Smooth muscle cell (in vitro differentiated cells): ENCODE data around the gene LUC7L2. TPM values are rescaled to one million over a fixed set of nuclear protein-coding genes. Genes with fewer than 3 reads are reported as not detected.
"Not testable (repeated sequence)": the region's sequence is repeated elsewhere in the genome, so short reads cannot be mapped to it uniquely, and the experiment has no call there.

Source experiments
- DNase-seq: peaks from one replicate; lab custom pipeline; 2025; ENCODE audit not compliant: unreplicated experiment; lab: John Stamatoyannopoulos, UW
- H2AFZ ChIP-seq: fragments of 200-600 bp; sonication (generic); 2 replicates; pipeline ENCODE4 v1.6.0; 2016; ENCODE audit warnings: antibody characterized with exemption, low read depth, mild to moderate bottlenecking
- H3F3A ChIP-seq: fragments of 200-600 bp; sonication (generic); 2 replicates; pipeline ENCODE4 v1.6.0; 2017; ENCODE audit warnings: antibody characterized with exemption, low read depth
- H3K27ac ChIP-seq: fragments of 200-600 bp; sonication (generic); 2 replicates; pipeline ENCODE4 v1.5.1; 2016; ENCODE audit warnings: low read depth, mild to moderate bottlenecking
- H3K27me3 ChIP-seq: fragments of 200-600 bp; sonication (generic); 2 replicates; pipeline ENCODE4 v1.6.1; 2016; ENCODE audit warnings: low read depth, mild to moderate bottlenecking
- H3K36me3 ChIP-seq: fragments of 200-600 bp; sonication (generic); 2 replicates; pipeline ENCODE4 v1.5.1; 2016; ENCODE audit warnings: low read depth
- H3K4me1 ChIP-seq: fragments of 200-600 bp; sonication (generic); 2 replicates; pipeline ENCODE4 v1.5.1; 2016; ENCODE audit warnings: low read depth
- H3K4me2 ChIP-seq: fragments of 200-600 bp; sonication (generic); 2 replicates; pipeline ENCODE4 v1.6.0; 2016; ENCODE audit warnings: mild to moderate bottlenecking
- H3K4me3 ChIP-seq: fragments of 200-600 bp; sonication (generic); 2 replicates; pipeline ENCODE4 v1.5.1; 2016; ENCODE audit warnings: mild to moderate bottlenecking
- H3K79me2 ChIP-seq: fragments of 200-600 bp; sonication (generic); 2 replicates; pipeline ENCODE4 v1.6.0; 2016; ENCODE audit warnings: low read depth, mild to moderate bottlenecking
- H3K9ac ChIP-seq: fragments of 200-600 bp; sonication (generic); 2 replicates; pipeline ENCODE4 v1.6.0; 2016; ENCODE audit warnings: low read depth
- H3K9me3 ChIP-seq: fragments of 200-600 bp; sonication (generic); replicated peaks from 2 replicates; pipeline ENCODE4 v1.5.1; 2016; ENCODE audit warnings: low read depth
- H4K20me1 ChIP-seq: fragments of 200-600 bp; sonication (generic); 2 replicates; pipeline ENCODE4 v1.6.0; 2016; ENCODE audit warnings: low read depth
- CTCF ChIP-seq: fragments of 200-600 bp; sonication (generic); IDR thresholded peaks from 2 replicates; pipeline ENCODE4 v1.5.1; 2017; ENCODE audit warnings: borderline replicate concordance, mild to moderate bottlenecking, antibody characterized with exemption; ENCODE audit not compliant: insufficient read depth, poor library complexity, severe bottlenecking
- WGBS: methylation state at CpG from one replicate; pipeline ENCODE4 v1.1.7; 2016; ENCODE audit warnings: low lambda C conversion rate; 5-methylcytosine and 5-hydroxymethylcytosine counted together
- polyA plus RNA-seq: library from polyadenylated mRNA; unstranded; fragments of >200 nt; fragmentation: Nextera tagmentation; extraction: Ambion mirVana; gene quantifications from 2 replicates; pipeline ENCODE4 v1.2.1, GENCODE V29; 2016
- total RNA-seq: library from RNA; depleted of rRNA; stranded (reverse); fragments of >200 nt; gene quantifications from 2 replicates; pipeline ENCODE4 v1.2.3, GENCODE V29; 2014

Gene LUC7L2
- total RNA-seq (70.5 and 73.3 TPM in 2 replicates), polyA plus RNA-seq (60.0 and 75.6 TPM in 2 replicates)

GRCh38 chr7:139359366-139360209 is at the start of gene LUC7L2:
Gene LUC7L2 (plus strand): TSS chr7:139359894. CDS start chr7:139360262, 368 bp downstream.
- no peak for TF ChIP-seq CTCF
- Histone ChIP-seq H3K9me3 (no peaks in the 10 kb centered on the region), H3K4me3 (peak within 1 kb of the TSS; percentile 79), H3K4me2 (peak within 1 kb of the TSS; percentile 91), H4K20me1 (peaks cover 41% of the 10 kb centered on the region), H3K27ac (peak within 1 kb of the TSS; percentile 97), H3K27me3 (no peaks in the 10 kb centered on the region), H3K36me3 (no peaks in the 10 kb centered on the region), H2AFZ (peak within 1 kb of the TSS; percentile 93), H3K79me2 (peaks cover 53% of the 10 kb centered on the region), H3F3A (peaks cover 11% of the 10 kb centered on the region), H3K9ac (peak within 1 kb of the TSS; percentile 94), H3K4me1 (peaks cover 28% of the 10 kb centered on the region)
- under 1% methylated on average over 93 of the region's 98 CpGs for WGBS
- DNase-seq, result peak; percentile 98

GRCh38 chr7:139317939-139318505 is 41.7 kb upstream of the LUC7L2 start:
- Histone ChIP-seq H3K27me3 (no peaks in the 10 kb centered on the region), H3F3A (no peaks in the 10 kb centered on the region), H3K79me2 (no peaks in the 10 kb centered on the region), H3K36me3 (no peaks in the 10 kb centered on the region), H3K4me2 (no peak overlapping the region), H4K20me1 (no peaks in the 10 kb centered on the region), H3K9ac (no peak overlapping the region), H3K4me3 (no peak overlapping the region), H3K27ac (no peak overlapping the region), H2AFZ (no peak overlapping the region), H3K4me1 (no peaks in the 10 kb centered on the region), H3K9me3 (no peaks in the 10 kb centered on the region)
- DNase-seq, result no peak
- 77% methylated on average over 5 of the region's 5 CpGs for WGBS
- TF ChIP-seq CTCF, result no peak

GRCh38 chr7:139321071-139321745 is 38.5 kb upstream of the LUC7L2 start:
- no peaks in the 10 kb centered on the region for H3K4me1 ChIP-seq
- DNase-seq, result no peak
- H3K4me2 ChIP-seq, result no peak overlapping the region
- no peak overlapping the region for H3K9ac ChIP-seq
- peak; percentile 9 for TF ChIP-seq CTCF
- H3K27me3 ChIP-seq, result no peaks in the 10 kb centered on the region
- no peak overlapping the region for H3K4me3 ChIP-seq
- no peaks in the 10 kb centered on the region for H3K36me3 ChIP-seq
- no peaks in the 10 kb centered on the region for H4K20me1 ChIP-seq
- no peaks in the 10 kb centered on the region for H3K79me2 ChIP-seq
- no peak overlapping the region for H2AFZ ChIP-seq
- H3K9me3 ChIP-seq, result no peaks in the 10 kb centered on the region
- no peak overlapping the region for H3K27ac ChIP-seq
- 73% methylated on average over 11 of the region's 11 CpGs for WGBS
- no peaks in the 10 kb centered on the region for H3F3A ChIP-seq

- 96% methylated on average over 11 of the region's 11 CpGs for WGBS
- DNase-seq, result not testable (repeated sequence)
Measured at GRCh38 chr7:139324709-139325108, 35.0 kb upstream of the LUC7L2 start.

More at GRCh38 chr7:139324709-139325108, 35.0 kb upstream of the LUC7L2 start:
- not testable (repeated sequence) for H3K27ac ChIP-seq, H3K79me2 ChIP-seq, H3K36me3 ChIP-seq, H3K27me3 ChIP-seq, H3K4me1 ChIP-seq, H3F3A ChIP-seq, H4K20me1 ChIP-seq, H3K9me3 ChIP-seq, H2AFZ ChIP-seq, H3K9ac ChIP-seq, H3K4me3 ChIP-seq, H3K4me2 ChIP-seq
